Measurements from ENCODE around the gene TAB2. TPM values are rescaled to one million over a fixed set of nuclear protein-coding genes. Genes with fewer than 3 reads are reported as not detected.
"Not testable (repeated sequence)": the region's sequence is repeated elsewhere in the genome, so short reads cannot be mapped to it uniquely, and the experiment has no call there.

The TAB2 gene
- total RNA-seq, 3 donors from 2014 or later: 63.3 to 91.0 (median 75.8) TPM

DNA sequence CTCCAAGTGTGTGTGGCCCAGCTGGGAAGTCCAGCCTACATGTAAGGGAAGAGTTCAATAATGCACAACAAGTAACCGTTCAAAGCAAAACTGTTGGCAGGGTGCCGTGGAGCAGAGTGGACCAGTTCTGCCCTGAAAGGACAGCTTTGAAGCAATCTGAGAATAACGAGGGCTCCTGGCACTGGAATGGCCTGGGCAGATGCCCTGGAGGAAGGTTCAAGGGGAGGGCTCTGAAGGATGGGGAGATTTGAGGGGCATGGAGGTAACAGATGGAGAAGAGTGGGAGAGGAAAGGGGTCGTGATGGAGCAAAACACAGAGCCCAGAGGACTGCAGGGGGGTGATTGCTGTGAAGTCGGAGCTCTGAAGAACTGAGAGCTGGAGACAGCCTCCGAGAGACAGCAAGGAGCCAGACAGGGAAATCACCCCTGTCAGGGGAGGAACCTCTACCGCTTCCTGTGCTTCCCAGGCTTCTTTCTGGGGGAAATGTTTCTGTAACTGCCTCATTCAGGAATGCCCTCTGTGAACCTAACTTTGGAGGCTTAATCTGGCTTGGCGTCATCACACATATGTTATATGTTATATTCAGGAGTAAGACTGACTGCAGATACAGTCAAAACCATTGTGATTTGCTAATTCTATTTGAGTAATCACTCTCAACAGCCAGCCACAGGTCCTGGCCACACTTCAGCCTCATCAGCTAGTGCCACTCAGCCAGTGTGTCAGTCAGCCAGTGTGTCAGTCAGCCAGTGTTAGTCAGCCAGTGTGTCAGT is 126.1 kb downstream of the TAB2 start:
- H3K36me3 ChIP-seq: no peaks in the 10 kb centered on the region
- H3K9me3 ChIP-seq: no peaks in the 10 kb centered on the region
- TF ChIP-seq POLR2AphosphoS5 (IDR thresholded peaks at IDR 0.05) (no peak), POLR2A (IDR thresholded peaks at IDR 0.05) (no peak)
- TF ChIP-seq, protein P1, sequence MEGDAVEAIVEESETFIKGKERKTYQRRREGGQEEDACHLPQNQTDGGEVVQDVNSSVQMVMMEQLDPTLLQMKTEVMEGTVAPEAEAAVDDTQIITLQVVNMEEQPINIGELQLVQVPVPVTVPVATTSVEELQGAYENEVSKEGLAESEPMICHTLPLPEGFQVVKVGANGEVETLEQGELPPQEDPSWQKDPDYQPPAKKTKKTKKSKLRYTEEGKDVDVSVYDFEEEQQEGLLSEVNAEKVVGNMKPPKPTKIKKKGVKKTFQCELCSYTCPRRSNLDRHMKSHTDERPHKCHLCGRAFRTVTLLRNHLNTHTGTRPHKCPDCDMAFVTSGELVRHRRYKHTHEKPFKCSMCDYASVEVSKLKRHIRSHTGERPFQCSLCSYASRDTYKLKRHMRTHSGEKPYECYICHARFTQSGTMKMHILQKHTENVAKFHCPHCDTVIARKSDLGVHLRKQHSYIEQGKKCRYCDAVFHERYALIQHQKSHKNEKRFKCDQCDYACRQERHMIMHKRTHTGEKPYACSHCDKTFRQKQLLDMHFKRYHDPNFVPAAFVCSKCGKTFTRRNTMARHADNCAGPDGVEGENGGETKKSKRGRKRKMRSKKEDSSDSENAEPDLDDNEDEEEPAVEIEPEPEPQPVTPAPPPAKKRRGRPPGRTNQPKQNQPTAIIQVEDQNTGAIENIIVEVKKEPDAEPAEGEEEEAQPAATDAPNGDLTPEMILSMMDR (IDR thresholded peaks at IDR 0.05): no peak
- no peak overlapping the region for H3K27ac ChIP-seq
- H3K27me3 ChIP-seq: no peaks in the 10 kb centered on the region
- no peaks in the 10 kb centered on the region for H3K4me1 ChIP-seq
- H3K4me3 ChIP-seq: no peak overlapping the region
- intact Hi-C loops (cut with DNase I; ENCODE audit: low total_unique reads): no loop called here
- no peak for DNase-seq (ENCODE audit: low spot score in 2 of 2)

DNA sequence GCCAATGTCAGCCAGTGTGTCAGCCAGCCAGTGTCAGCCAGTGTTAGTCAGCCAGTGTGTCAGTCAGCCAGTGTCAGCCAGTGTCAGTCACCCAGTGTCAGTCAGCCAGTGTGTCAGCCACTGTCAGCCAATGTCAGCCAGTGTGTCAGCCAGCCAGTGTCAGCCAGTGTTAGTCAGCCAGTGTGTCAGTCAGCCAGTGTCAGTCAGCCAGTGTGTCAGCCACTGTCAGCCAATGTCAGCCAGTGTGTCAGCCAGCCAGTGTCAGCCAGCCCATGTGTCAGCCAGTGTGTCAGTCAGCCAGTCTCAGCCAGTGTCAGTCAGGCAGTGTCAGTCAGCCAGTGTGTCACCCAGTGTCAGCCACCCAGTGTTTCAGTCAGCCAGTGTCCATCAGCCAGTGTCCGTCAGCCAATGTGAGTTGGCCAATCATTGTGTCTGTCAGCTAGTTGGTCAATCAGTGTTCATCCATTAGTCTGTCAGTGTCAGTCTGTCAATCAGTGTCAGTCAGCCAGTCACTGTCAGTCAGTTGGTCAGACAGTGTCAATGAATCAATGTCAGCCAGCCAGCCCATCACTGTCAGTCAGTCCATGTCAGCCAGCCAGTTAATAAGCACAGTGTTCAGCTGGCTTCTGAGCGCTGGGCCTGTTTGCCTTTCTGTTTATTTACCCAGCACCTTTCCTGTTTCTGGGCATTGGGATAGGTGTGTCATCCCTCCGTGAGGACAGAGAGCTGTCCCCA is 127.0 kb downstream of the TAB2 start:
- H3K9me3 ChIP-seq; H3K36me3 ChIP-seq; H3K27ac ChIP-seq; H3K27me3 ChIP-seq; H3K4me3 ChIP-seq; H3K4me1 ChIP-seq; intact Hi-C loops (cut with DNase I; ENCODE audit: low total_unique reads); DNase-seq (ENCODE audit: low spot score in 2 of 2): not testable (repeated sequence)

- no peaks in the 10 kb centered on the region for H3K4me1 ChIP-seq
- intact Hi-C loops (cut with DNase I; ENCODE audit: low total_unique reads): no loop called here
- TF ChIP-seq, protein P1 (IDR thresholded peaks at IDR 0.05): no peak
- TF ChIP-seq POLR2A (IDR thresholded peaks at IDR 0.05) (no peak), POLR2AphosphoS5 (IDR thresholded peaks at IDR 0.05) (no peak)
- H3K9me3 ChIP-seq: no peaks in the 10 kb centered on the region
- H3K4me3 ChIP-seq: no peak overlapping the region
- H3K36me3 ChIP-seq: no peaks in the 10 kb centered on the region
- no peaks in the 10 kb centered on the region for H3K27me3 ChIP-seq
- H3K27ac ChIP-seq: no peak overlapping the region
- no peak for DNase-seq (ENCODE audit: low spot score in 2 of 2)
Measured at GRCh38 chr6:149445095-149445466, 127.6 kb downstream of the TAB2 start.

DNA sequence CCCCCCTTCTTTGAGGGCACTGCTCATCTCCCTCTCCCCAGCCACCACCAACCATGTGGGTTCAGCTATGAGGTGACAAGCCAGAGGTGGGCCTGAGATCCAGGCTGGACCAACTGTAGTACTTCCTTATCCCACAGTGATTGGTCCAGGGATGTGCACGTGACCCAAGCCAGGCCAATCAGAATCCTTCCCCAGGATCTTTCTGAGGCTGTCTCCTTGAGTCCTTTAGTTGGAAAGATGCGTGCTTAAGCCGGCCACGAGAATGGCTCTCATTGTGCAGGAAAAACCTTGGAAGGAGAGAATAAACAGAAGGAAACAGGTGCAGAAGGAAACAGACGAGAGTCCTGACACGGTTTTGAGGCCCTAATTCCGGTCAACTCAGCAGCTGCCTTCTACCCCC is 128.1 kb downstream of the TAB2 start:
- H3K9me3 ChIP-seq: no peaks in the 10 kb centered on the region
- no peaks in the 10 kb centered on the region for H3K36me3 ChIP-seq
- H3K27ac ChIP-seq: no peak overlapping the region
- DNase-seq (ENCODE audit: low spot score in 2 of 2): no peak
- H3K4me3 ChIP-seq: no peak overlapping the region
- no peaks in the 10 kb centered on the region for H3K4me1 ChIP-seq
- H3K27me3 ChIP-seq: no peaks in the 10 kb centered on the region
- intact Hi-C loops (cut with DNase I; ENCODE audit: low total_unique reads): no loop called here
- TF ChIP-seq POLR2A (IDR thresholded peaks at IDR 0.05) (no peak), POLR2AphosphoS5 (IDR thresholded peaks at IDR 0.05) (no peak)
- TF ChIP-seq, protein P1 (IDR thresholded peaks at IDR 0.05): no peak

GRCh38 chr6:149446791-149447376 is 129.4 kb downstream of the TAB2 start:
- intact Hi-C loops (cut with DNase I; ENCODE audit: low total_unique reads): no loop called here
- Histone ChIP-seq H3K9me3 (no peaks in the 10 kb centered on the region), H3K4me3 (no peak overlapping the region), H3K27ac (no peak overlapping the region), H3K36me3 (no peaks in the 10 kb centered on the region), H3K4me1 (no peaks in the 10 kb centered on the region), H3K27me3 (no peaks in the 10 kb centered on the region)
- DNase-seq (ENCODE audit: low spot score in 2 of 2): no peak
- TF ChIP-seq, protein P1 (IDR thresholded peaks at IDR 0.05): no peak
- no peak for TF ChIP-seq POLR2AphosphoS5 (IDR thresholded peaks at IDR 0.05)
- no peak for TF ChIP-seq POLR2A (IDR thresholded peaks at IDR 0.05)
